Lung (tissue), 12 donors: ENCODE measurements around the gene ARHGEF9. TPM values are rescaled to one million over a fixed set of nuclear protein-coding genes. Genes with fewer than 3 reads are reported as not detected.
A peak's percentile ranks its signal among the peaks of the same experiment; 100 is the strongest.

Source experiments
- ATAC-seq: fragments of 200-7000 bp; cut with Tn5 transposase; one replicate; pipeline ENCODE4 v1.9.1; 2020; ENCODE audit warnings: moderate number of reproducible peaks; ENCODE audit not compliant: insufficient read depth, low FRiP score
- DNase-seq, 3 donors: peaks; one replicate each; pipeline ENCODE4 v3.0.0-alpha.2; 2013 to 2017
- H3K27ac ChIP-seq, 2 donors: one replicate each; pipeline ENCODE4 v1.5.1; 2013; ENCODE audit warnings: mild to moderate bottlenecking in 2 of 2, moderate library complexity in 2 of 2, control low read depth in 1 of 2, inconsistent platforms in 1 of 2, low read depth in 1 of 2, low read length in 1 of 2
- H3K27me3 ChIP-seq, 3 donors: one replicate each; pipeline ENCODE4 v1.5.1; 2013; ENCODE audit warnings: low read length in 2 of 3; ENCODE audit not compliant: control insufficient read depth in 3 of 3, insufficient read depth in 3 of 3
- H3K36me3 ChIP-seq, 4 donors: one replicate each; pipeline ENCODE4 v1.5.1; 2013; ENCODE audit warnings: low read length in 4 of 4, mild to moderate bottlenecking in 1 of 4, moderate library complexity in 1 of 4; ENCODE audit not compliant: control insufficient read depth in 4 of 4, insufficient read depth in 4 of 4
- H3K4me1 ChIP-seq, 5 donors: one replicate each; pipeline ENCODE4 v1.5.1; 2013; ENCODE audit warnings: low read length in 5 of 5, mild to moderate bottlenecking in 2 of 5, moderate library complexity in 1 of 5; ENCODE audit not compliant: control insufficient read depth in 5 of 5, insufficient read depth in 5 of 5
- H3K4me3 ChIP-seq: one replicate; pipeline ENCODE4 v1.5.1; 2013; ENCODE audit warnings: mild to moderate bottlenecking, control low read depth, moderate library complexity
- H3K9ac ChIP-seq, 2 donors: one replicate each; pipeline ENCODE4 v1.5.1; 2013; ENCODE audit warnings: low read length in 2 of 2, control low read depth in 1 of 2; ENCODE audit not compliant: insufficient read depth in 1 of 2
- H3K9me3 ChIP-seq, 4 donors: one replicate each; pipeline ENCODE4 v1.5.1; 2013; ENCODE audit warnings: low read length in 3 of 4, mild to moderate bottlenecking in 1 of 4, moderate library complexity in 1 of 4; ENCODE audit not compliant: control insufficient read depth in 4 of 4, insufficient read depth in 3 of 4
- CTCF ChIP-seq: IDR thresholded peaks from 2 replicates; pipeline ENCODE4 v1.5.1; 2012; ENCODE audit warnings: mild to moderate bottlenecking; ENCODE audit errors: control extremely low read depth, extremely low read depth
- WGBS, 2 donors: extraction: QIAGEN DNeasy Blood & Tissue Kit; methylation state at CpG; one replicate each; pipeline ENCODE4 v1.1.7; 2013; 5-methylcytosine and 5-hydroxymethylcytosine counted together
- polyA plus RNA-seq, 2 donors: library from polyadenylated mRNA; stranded (reverse); fragments of 200-250 nt; gene quantifications; one replicate each; pipeline ENCODE4 v1.2.1, GENCODE V29; 2013
- total RNA-seq, 2 donors: library from RNA; depleted of rRNA in 1 of 2; stranded (reverse); fragments of >200 nt in 1 of 2; gene quantifications; one replicate each; pipeline ENCODE4 v1.2.1, GENCODE V29; 2014 to 2021
- donor health status: control.
- donor health status: control.
- donor health status: Bipolar disorder and iron deficiency.
- donor health status: healthy.
- donor health status: DM: yes; HTN: yes; CAD: no.

Gene ARHGEF9
- total and polyA plus RNA-seq, 4 donors, result 5.8 to 25.5 (median 18.5) TPM

- Histone ChIP-seq H3K36me3 (no peaks in the 10 kb centered on the region), H3K27me3 (no peaks in the 10 kb centered on the region), H3K9ac (no peak overlapping the region), H3K27ac (no peak overlapping the region), H3K4me1 (peaks cover 0 to 10% (median 0%) of the 10 kb centered on the region in 5 donors), H3K4me3 (peak overlapping the region; percentile 12), H3K9me3 (peaks cover 0 to 5% (median 0%) of the 10 kb centered on the region in 4 donors)
- ATAC-seq, result no peak
- 54 to 79% methylated on average over 1 of the region's 1 CpG for WGBS, 2 donors
- TF ChIP-seq CTCF, result no peak
- DNase-seq, result no peak
These were observed 49.1 kb downstream of the ARHGEF9 start for GRCh38 chrX:63735882-63736281.

DNA sequence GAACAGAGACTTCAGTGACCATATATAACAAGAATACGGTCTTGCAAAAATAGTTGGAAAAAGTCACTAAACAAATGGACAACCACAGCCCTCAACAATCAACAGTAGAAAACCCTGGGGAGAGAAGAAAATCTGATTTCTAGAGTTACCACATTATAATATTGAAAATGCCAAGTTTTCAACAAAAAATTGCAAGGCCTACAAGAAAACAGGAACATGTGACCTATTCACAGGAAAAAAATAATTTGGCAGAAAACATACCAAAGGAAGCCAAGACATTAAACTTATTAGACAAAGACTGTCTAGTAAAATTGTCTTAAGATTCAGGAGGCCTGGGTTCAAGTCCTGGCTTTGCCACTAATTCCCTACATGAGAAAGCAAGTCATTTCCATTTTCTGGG lies 64.7 kb downstream of the ARHGEF9 start:
- TF ChIP-seq CTCF, result no peak
- no peak overlapping the region for H3K27ac ChIP-seq
- DNase-seq (peak in 2 of 3 donors; percentile 10 to 49), ATAC-seq (no peak)
- no peaks in the 10 kb centered on the region for H3K27me3 ChIP-seq
- peaks cover 0 to 10% (median 0%) of the 10 kb centered on the region in 5 donors for H3K4me1 ChIP-seq
- no peak overlapping the region for H3K4me3 ChIP-seq
- no peak overlapping the region for H3K9ac ChIP-seq
- H3K36me3 ChIP-seq, result peaks cover 0 to 14% (median 0%) of the 10 kb centered on the region in 4 donors
- WGBS, 2 donors, result 87 to 100% methylated on average over 1 of the region's 1 CpG
- H3K9me3 ChIP-seq, result no peaks in the 10 kb centered on the region

DNA sequence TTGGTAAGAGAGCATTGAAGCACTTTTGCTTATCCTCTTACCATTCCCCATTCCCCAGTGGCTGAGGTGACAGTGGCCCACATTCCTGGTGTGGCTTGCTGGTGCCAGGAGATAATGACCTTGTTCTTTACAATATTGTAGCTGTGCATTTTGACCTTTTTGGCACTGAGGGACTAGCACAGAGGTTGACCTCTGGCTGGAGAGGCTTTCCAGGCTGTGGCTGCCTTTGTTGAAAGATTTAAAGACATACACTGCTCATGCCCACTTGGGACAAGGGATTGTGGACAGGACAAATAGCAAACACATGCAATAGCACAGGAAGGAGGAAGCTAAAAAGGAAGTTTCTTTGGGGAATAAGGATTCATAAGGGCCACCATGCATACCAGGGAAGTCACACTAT lies 65.4 kb downstream of the ARHGEF9 start:
- ATAC-seq (no peak), DNase-seq (no peak)
- H3K9me3 ChIP-seq, result no peaks in the 10 kb centered on the region
- no peaks in the 10 kb centered on the region for H3K27me3 ChIP-seq
- H3K27ac ChIP-seq, result peak overlapping the region in 1 of 2 donors; percentile 60
- no peak overlapping the region for H3K4me3 ChIP-seq
- H3K9ac ChIP-seq, result no peak overlapping the region
- TF ChIP-seq CTCF, result no peak
- peaks cover 0 to 9% (median 0%) of the 10 kb centered on the region in 5 donors for H3K4me1 ChIP-seq
- peaks cover 0 to 14% (median 0%) of the 10 kb centered on the region in 4 donors for H3K36me3 ChIP-seq
